ENCODE results near the gene TMCC2.

TMCC2 gene

DNA sequence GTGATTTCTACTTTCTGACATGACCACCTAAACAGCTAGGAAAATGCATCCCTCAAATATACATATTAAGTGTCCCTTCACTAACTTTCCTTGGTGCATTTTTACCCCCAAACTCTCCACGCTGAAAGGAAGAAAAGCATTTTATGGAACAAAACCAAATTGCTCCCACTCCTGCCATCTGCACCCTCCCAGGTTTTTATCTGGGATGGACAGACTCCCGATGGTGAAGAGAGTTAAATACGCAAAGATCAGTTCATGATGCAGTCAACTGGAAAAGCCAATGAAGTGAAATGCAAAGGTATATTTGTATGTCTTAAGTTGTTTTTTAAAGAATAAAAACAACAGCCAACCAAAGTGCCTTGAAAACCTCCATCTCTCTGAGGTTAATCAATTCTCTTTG is 18.9 kb upstream of the TMCC2 start (continued):
- TF ChIP-seq, protein P1, sequence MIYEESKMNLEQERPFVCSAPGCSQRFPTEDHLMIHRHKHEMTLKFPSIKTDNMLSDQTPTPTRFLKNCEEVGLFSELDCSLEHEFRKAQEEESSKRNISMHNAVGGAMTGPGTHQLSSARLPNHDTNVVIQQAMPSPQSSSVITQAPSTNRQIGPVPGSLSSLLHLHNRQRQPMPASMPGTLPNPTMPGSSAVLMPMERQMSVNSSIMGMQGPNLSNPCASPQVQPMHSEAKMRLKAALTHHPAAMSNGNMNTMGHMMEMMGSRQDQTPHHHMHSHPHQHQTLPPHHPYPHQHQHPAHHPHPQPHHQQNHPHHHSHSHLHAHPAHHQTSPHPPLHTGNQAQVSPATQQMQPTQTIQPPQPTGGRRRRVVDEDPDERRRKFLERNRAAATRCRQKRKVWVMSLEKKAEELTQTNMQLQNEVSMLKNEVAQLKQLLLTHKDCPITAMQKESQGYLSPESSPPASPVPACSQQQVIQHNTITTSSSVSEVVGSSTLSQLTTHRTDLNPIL (CRISPR knock-in tag; IDR thresholded peaks at IDR 0.05; ENCODE audit: low read depth): no peak
- TF ChIP-seq ZNF565 (CRISPR knock-in tag; conservative IDR thresholded peaks at IDR 0.05; ENCODE audit: low read depth) (no peak), SNAI2 (CRISPR knock-in tag; IDR thresholded peaks at IDR 0.05) (no peak), ZFP30 (CRISPR knock-in tag; IDR thresholded peaks at IDR 0.05) (no peak)

DNA sequence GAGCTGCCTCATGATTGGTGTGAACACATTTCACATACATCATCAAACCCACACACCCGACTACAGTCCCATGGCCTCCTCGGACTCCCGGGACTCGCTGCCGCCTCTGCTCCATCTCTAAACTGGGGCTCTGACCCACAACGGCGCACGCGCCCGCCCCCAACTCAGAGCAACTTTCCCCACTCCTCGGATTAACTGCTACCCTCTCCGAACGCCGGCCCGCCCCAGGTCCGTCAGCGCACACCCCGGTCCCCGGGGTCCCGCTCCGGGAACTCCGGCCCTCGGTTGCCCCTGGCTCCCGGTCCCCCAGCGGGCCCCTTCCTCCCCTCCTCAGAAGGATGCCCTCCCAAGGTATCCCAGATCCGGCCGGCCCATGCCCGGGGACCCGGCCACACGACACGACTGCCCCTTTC is 17.0 kb upstream of the TMCC2 start:
- TF ChIP-seq SNAI2 (CRISPR knock-in tag; IDR thresholded peaks at IDR 0.05) (no peak), OSR1 (CRISPR knock-in tag; IDR thresholded peaks at IDR 0.05) (no peak), CSDC2 (CRISPR knock-in tag; IDR thresholded peaks at IDR 0.05) (no peak), BACH2 (CRISPR knock-in tag; IDR thresholded peaks at IDR 0.05; ENCODE audit: borderline replicate concordance) (no peak)
- TF ChIP-seq, protein P2, sequence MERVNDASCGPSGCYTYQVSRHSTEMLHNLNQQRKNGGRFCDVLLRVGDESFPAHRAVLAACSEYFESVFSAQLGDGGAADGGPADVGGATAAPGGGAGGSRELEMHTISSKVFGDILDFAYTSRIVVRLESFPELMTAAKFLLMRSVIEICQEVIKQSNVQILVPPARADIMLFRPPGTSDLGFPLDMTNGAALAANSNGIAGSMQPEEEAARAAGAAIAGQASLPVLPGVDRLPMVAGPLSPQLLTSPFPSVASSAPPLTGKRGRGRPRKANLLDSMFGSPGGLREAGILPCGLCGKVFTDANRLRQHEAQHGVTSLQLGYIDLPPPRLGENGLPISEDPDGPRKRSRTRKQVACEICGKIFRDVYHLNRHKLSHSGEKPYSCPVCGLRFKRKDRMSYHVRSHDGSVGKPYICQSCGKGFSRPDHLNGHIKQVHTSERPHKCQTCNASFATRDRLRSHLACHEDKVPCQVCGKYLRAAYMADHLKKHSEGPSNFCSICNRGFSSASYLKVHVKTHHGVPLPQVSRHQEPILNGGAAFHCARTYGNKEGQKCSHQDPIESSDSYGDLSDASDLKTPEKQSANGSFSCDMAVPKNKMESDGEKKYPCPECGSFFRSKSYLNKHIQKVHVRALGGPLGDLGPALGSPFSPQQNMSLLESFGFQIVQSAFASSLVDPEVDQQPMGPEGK (CRISPR knock-in tag; IDR thresholded peaks at IDR 0.05; ENCODE audit: borderline replicate concordance): no peak
- TF ChIP-seq, protein P3, sequence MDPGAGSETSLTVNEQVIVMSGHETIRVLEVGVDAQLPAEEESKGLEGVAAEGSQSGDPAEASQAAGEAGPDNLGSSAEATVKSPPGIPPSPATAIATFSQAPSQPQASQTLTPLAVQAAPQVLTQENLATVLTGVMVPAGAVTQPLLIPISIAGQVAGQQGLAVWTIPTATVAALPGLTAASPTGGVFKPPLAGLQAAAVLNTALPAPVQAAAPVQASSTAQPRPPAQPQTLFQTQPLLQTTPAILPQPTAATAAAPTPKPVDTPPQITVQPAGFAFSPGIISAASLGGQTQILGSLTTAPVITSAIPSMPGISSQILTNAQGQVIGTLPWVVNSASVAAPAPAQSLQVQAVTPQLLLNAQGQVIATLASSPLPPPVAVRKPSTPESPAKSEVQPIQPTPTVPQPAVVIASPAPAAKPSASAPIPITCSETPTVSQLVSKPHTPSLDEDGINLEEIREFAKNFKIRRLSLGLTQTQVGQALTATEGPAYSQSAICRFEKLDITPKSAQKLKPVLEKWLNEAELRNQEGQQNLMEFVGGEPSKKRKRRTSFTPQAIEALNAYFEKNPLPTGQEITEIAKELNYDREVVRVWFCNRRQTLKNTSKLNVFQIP (CRISPR knock-in tag; IDR thresholded peaks at IDR 0.05; ENCODE audit: borderline replicate concordance, low read depth): no peak
- ATAC-seq: peak; percentile 57

DNA sequence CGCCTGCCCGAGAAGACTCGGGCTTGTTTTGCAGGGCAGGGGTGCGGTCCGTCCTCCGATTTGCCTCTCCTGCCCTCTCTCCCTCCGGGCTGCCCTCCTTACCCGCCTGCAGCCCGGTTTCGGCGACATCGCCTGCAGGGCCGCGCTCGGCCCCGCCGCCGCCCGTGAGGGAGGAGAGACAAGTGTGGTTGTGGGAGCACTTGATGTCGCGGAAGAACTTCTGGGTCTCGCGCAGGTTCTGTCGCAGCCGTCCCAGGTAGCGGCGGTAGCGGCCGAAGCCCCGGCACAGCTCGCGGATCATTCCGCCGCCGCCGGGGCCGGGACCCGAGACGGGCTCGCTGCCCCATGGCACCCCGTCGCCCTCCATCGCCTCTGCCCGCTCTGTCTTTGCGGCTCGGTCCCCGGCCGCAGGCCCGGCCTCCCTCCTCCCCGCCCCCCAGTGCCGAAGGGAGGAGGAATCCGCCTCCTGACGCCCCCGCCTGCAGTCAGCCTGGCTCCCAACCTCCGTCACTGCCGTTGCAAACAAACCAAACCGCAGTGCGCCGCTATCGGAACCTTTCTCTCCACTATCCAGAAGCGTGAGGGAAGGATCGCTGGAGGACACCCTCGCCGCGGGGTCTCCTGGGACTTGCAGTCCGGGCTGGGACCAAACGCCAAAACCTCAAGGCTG is 16.4 kb upstream of the TMCC2 start, which contains the start of gene DSTYK:
TSS of gene DSTYK (minus strand) at position 534 of the 670 bp plus-strand sequence. CDS start at position 367, 167 bp downstream.
- peak; percentile 97 for ATAC-seq
- TF ChIP-seq, protein P2 (CRISPR knock-in tag; IDR thresholded peaks at IDR 0.05; ENCODE audit: borderline replicate concordance): peak; percentile 87
- TF ChIP-seq, protein P1 (CRISPR knock-in tag; IDR thresholded peaks at IDR 0.05; ENCODE audit: low read depth): no peak
- TF ChIP-seq ZC3H10 (CRISPR knock-in tag; IDR thresholded peaks at IDR 0.05) (peak; percentile 52; the same call in 1 of the 2 replicates), ZNF8 (CRISPR knock-in tag; IDR thresholded peaks at IDR 0.05) (no peak), CSDC2 (CRISPR knock-in tag; IDR thresholded peaks at IDR 0.05) (peak; percentile 28; the same call in 1 of the 2 replicates), TCF4 (CRISPR knock-in tag; IDR thresholded peaks at IDR 0.05; ENCODE audit: borderline replicate concordance) (no peak), OSR1 (CRISPR knock-in tag; IDR thresholded peaks at IDR 0.05) (no peak), ESRRG (CRISPR knock-in tag; IDR thresholded peaks at IDR 0.05) (no peak), ARNTL (CRISPR knock-in tag; IDR thresholded peaks at IDR 0.05; ENCODE audit: borderline replicate concordance, low read depth) (no peak), GLIS3 (CRISPR knock-in tag; IDR thresholded peaks at IDR 0.05) (no peak), ZFP3 (CRISPR knock-in tag; IDR thresholded peaks at IDR 0.05) (peak; percentile 30; the same call in 1 of the 2 replicates), ZFP30 (CRISPR knock-in tag; IDR thresholded peaks at IDR 0.05) (no peak), ZNF565 (CRISPR knock-in tag; conservative IDR thresholded peaks at IDR 0.05; ENCODE audit: low read depth) (no peak), BACH2 (CRISPR knock-in tag; IDR thresholded peaks at IDR 0.05; ENCODE audit: borderline replicate concordance) (no peak), TOX (CRISPR knock-in tag; IDR thresholded peaks at IDR 0.05; ENCODE audit: borderline replicate concordance) (peak; percentile 38; the same call in 1 of the 2 replicates), ISL1 (CRISPR knock-in tag; IDR thresholded peaks at IDR 0.05) (no peak), SNAI2 (CRISPR knock-in tag; IDR thresholded peaks at IDR 0.05) (no peak), RARB (CRISPR knock-in tag; IDR thresholded peaks at IDR 0.05) (0 out of 2 replicates have a peak, but pooled peaks have one; percentile 68), ZNF70 (CRISPR knock-in tag; IDR thresholded peaks at IDR 0.05) (no peak)
- TF ChIP-seq, protein P4, sequence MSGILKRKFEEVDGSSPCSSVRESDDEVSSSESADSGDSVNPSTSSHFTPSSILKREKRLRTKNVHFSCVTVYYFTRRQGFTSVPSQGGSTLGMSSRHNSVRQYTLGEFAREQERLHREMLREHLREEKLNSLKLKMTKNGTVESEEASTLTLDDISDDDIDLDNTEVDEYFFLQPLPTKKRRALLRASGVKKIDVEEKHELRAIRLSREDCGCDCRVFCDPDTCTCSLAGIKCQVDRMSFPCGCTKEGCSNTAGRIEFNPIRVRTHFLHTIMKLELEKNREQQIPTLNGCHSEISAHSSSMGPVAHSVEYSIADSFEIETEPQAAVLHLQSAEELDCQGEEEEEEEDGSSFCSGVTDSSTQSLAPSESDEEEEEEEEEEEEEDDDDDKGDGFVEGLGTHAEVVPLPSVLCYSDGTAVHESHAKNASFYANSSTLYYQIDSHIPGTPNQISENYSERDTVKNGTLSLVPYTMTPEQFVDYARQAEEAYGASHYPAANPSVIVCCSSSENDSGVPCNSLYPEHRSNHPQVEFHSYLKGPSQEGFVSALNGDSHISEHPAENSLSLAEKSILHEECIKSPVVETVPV (CRISPR knock-in tag; IDR thresholded peaks at IDR 0.05): no peak
- TF ChIP-seq, protein P3 (CRISPR knock-in tag; IDR thresholded peaks at IDR 0.05; ENCODE audit: borderline replicate concordance, low read depth): no peak; the same call in 1 of the 2 replicates
- TF ChIP-seq, protein P5, sequence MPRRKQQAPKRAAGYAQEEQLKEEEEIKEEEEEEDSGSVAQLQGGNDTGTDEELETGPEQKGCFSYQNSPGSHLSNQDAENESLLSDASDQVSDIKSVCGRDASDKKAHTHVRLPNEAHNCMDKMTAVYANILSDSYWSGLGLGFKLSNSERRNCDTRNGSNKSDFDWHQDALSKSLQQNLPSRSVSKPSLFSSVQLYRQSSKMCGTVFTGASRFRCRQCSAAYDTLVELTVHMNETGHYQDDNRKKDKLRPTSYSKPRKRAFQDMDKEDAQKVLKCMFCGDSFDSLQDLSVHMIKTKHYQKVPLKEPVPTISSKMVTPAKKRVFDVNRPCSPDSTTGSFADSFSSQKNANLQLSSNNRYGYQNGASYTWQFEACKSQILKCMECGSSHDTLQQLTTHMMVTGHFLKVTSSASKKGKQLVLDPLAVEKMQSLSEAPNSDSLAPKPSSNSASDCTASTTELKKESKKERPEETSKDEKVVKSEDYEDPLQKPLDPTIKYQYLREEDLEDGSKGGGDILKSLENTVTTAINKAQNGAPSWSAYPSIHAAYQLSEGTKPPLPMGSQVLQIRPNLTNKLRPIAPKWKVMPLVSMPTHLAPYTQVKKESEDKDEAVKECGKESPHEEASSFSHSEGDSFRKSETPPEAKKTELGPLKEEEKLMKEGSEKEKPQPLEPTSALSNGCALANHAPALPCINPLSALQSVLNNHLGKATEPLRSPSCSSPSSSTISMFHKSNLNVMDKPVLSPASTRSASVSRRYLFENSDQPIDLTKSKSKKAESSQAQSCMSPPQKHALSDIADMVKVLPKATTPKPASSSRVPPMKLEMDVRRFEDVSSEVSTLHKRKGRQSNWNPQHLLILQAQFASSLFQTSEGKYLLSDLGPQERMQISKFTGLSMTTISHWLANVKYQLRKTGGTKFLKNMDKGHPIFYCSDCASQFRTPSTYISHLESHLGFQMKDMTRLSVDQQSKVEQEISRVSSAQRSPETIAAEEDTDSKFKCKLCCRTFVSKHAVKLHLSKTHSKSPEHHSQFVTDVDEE (CRISPR knock-in tag; IDR thresholded peaks at IDR 0.05): peak; percentile 55; the same call in 1 of the 2 replicates
